ENCODE measurements around the gene NSMCE1.

DNA sequence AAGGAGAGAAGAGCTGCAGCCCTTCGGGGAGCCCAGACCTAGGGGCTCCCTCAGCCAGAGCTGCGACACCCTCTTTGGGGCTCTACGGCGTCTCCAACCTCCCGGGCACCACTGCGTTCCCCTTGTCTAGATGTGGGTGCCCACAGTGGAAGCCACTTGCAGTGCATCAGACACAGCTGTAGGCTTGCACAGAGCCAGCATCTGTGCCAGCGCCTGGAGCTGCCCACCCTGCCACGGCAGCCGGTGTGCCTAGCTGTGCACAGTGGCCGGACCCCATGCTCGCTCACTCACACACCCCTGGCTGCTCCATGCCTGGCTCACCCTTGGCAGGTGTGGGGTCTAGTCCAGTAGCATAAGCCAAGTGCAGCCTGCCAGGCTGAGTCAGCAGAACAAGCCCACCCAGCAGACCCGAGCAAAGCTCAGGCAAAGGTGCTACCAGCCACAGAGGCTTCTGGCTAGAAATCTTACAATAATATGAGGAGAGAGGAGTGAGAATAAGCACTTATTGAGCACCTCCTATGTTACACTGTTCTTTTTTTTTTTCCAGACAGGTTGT, 78.2 kb downstream of the NSMCE1 start:
- TF ChIP-seq CTCF (IDR thresholded peaks at IDR 0.05) (no peak), POLR2A (IDR thresholded peaks at IDR 0.05) (no peak)

Measured in esophagus squamous epithelium (tissue), 4 donors.